Measurements from ENCODE around the gene RNF212B. TPM values are rescaled to one million over a fixed set of nuclear protein-coding genes. Genes with fewer than 3 reads are reported as not detected.
A peak's percentile ranks its signal among the peaks of the same experiment; 100 is the strongest.
"Not testable (repeated sequence)": the region's sequence is repeated elsewhere in the genome, so short reads cannot be mapped to it uniquely, and the experiment has no call there.

The RNF212B gene, protein sequence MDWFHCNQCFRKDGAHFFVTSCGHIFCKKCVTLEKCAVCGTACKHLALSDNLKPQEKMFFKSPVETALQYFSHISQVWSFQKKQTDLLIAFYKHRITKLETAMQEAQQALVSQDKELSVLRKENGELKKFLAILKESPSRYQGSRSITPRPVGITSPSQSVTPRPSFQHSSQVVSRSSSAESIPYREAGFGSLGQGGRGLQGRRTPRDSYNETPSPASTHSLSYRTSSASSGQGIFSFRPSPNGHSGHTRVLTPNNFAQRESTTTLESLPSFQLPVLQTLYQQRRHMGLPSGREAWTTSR
- not detected for total RNA-seq (2021; fragmentation: NEBNext Ultra II Directional; extraction: Animal tissue kit (Norgen Biotek cat#: 25700))
- long read RNA-seq = 0 reads

DNA sequence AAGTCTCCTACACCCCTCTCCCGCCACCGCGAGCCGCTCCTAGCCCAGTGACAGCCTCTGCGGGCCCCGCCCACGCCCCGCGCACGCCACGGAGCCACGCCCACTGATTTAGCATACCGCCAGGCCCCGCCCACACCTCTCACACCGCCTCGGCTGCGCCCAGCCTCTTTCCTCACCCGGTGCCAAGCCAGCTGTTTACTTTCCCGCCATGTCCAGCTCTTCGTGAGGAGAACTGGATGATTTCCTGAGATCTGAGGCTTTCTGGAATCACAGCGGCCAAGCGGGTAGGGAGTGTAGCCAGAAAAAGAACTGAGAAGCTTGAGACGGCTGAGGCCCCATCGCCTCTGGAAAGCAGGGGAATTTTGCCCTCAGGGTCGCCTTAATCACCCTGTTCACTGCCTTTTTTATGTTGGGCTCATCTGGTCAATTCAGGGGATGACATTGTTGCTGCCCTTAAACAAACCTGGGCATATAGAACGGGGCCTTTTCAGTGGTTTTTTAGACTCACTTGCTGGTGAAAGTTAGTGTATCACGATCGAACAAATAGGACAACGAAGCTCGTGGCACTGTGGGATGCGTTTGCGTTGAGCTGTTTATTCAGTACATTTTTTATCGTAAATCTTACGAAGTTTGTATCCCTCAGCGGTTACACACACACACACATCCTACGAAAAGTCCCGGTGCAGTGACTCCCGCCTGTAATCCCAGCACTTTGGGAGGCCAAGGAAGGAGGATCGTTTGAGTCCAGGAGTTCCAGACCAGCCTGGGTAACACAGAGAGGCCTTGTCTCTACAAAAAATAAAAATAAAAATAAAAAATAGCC is at the start of gene RNF212B:
RNF212B (plus strand) TSS at position 165 of the 823 bp plus-strand sequence. CDS start 2,410 bp downstream, outside the sequence.
- H3K27me3 Mint-ChIP-seq (ENCODE audit: insufficient read depth) = peaks cover 22% of the 10 kb centered on the region
- H3K27ac Mint-ChIP-seq = no peak within 1 kb of the TSS
- H3K4me1 Mint-ChIP-seq (ENCODE audit: low read depth) = peaks cover 7% of the 10 kb centered on the region
- no peaks in the 10 kb centered on the region for H3K9me3 Mint-ChIP-seq
- TF ChIP-seq, protein P1, sequence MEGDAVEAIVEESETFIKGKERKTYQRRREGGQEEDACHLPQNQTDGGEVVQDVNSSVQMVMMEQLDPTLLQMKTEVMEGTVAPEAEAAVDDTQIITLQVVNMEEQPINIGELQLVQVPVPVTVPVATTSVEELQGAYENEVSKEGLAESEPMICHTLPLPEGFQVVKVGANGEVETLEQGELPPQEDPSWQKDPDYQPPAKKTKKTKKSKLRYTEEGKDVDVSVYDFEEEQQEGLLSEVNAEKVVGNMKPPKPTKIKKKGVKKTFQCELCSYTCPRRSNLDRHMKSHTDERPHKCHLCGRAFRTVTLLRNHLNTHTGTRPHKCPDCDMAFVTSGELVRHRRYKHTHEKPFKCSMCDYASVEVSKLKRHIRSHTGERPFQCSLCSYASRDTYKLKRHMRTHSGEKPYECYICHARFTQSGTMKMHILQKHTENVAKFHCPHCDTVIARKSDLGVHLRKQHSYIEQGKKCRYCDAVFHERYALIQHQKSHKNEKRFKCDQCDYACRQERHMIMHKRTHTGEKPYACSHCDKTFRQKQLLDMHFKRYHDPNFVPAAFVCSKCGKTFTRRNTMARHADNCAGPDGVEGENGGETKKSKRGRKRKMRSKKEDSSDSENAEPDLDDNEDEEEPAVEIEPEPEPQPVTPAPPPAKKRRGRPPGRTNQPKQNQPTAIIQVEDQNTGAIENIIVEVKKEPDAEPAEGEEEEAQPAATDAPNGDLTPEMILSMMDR (IDR thresholded peaks at IDR 0.05) = no peak
- DNase-seq = peak; percentile 10
- H3K4me3 Mint-ChIP-seq = peak within 1 kb of the TSS; percentile 77
- no peaks in the 10 kb centered on the region for H3K36me3 Mint-ChIP-seq (ENCODE audit: low read depth)

DNA sequence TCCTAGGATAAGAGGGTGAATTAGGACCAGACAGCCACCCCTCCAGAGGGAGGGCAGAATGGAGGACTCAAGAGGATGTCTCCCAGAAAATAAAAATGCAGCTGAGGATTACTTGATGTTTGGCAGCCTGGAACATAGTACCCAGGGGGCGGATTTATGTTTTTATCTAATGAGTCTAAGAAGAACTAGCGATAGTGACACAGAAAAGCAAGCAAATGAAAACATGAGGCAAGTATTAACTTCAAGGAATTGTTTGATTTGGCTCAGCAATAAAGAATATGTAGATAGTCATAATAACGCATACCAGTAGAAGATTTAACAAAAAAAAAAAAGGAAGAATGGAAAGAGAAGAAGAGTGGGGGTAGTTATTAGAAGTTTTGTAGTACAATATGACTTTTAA is 44.3 kb upstream of the RNF212B start:
- H3K27me3 Mint-ChIP-seq (ENCODE audit: insufficient read depth) = peaks cover 13% of the 10 kb centered on the region
- no peaks in the 10 kb centered on the region; the same call in 1 of the 2 replicates for H3K9me3 Mint-ChIP-seq
- H3K4me1 Mint-ChIP-seq (ENCODE audit: low read depth) = no peaks in the 10 kb centered on the region; the same call in 1 of the 2 replicates
- H3K36me3 Mint-ChIP-seq (ENCODE audit: low read depth) = no peaks in the 10 kb centered on the region
- no peak overlapping the region for H3K27ac Mint-ChIP-seq
- TF ChIP-seq, protein P1 (IDR thresholded peaks at IDR 0.05) = no peak
- no peak overlapping the region for H3K4me3 Mint-ChIP-seq
- DNase-seq = no peak

DNA sequence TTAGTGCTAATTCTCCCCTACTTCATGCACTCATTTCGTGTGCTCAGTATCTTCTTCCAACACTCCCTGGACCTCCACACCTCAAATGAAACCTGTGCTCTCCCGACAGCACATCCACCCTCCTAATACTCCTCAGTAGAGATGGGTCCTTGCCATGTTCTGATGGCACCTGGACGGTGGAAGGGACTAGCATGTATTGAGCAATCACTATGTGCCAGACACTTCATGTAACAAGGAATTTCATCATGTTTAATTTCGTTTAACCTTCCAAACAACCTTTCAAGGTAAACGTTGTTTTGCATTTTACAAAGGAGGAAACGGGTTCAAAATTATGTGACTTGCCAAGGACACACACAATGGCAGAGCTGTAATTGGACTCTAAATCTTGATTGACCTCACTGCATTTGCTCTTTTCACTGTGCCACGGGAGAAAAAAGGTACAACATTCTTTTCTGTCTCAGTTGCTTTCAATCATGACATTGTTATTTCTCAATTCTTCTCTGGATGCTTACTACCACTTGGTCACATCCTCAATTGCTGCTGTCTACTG is 42.1 kb upstream of the RNF212B start:
- Mint-ChIP-seq H3K9me3 (no peaks in the 10 kb centered on the region; the same call in 1 of the 2 replicates), H3K4me1 (ENCODE audit: low read depth) (no peaks in the 10 kb centered on the region; the same call in 1 of the 2 replicates), H3K4me3 (no peak overlapping the region), H3K36me3 (ENCODE audit: low read depth) (no peaks in the 10 kb centered on the region), H3K27ac (no peak overlapping the region), H3K27me3 (ENCODE audit: insufficient read depth) (peaks cover 12% of the 10 kb centered on the region)
- TF ChIP-seq, protein P1 (IDR thresholded peaks at IDR 0.05) = no peak
- no peak for DNase-seq

DNA sequence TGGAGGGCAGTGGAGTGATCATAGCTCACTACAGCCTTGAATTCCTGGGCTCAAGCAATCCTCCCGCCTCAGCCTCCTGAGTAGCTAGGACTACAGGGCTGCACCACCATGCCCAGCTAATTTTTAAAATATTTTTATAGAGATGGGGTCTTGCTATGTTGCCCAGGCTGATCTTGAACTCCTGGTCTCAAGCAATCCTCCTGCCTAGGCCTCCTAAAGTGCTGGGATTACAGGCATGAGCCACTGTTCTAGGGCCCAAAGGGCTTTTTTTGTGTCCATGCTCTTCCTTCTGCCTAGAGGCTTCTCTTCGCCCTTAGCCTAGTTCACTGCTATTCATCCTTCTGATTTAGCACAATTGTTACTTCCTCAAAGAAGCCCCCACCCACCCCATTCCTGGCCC is 41.2 kb upstream of the RNF212B start:
- H3K36me3 Mint-ChIP-seq (ENCODE audit: low read depth); H3K4me3 Mint-ChIP-seq; H3K27ac Mint-ChIP-seq; H3K4me1 Mint-ChIP-seq (ENCODE audit: low read depth); DNase-seq; H3K9me3 Mint-ChIP-seq: not testable (repeated sequence)
- peaks cover 11% of the 10 kb centered on the region for H3K27me3 Mint-ChIP-seq (ENCODE audit: insufficient read depth)

DNA sequence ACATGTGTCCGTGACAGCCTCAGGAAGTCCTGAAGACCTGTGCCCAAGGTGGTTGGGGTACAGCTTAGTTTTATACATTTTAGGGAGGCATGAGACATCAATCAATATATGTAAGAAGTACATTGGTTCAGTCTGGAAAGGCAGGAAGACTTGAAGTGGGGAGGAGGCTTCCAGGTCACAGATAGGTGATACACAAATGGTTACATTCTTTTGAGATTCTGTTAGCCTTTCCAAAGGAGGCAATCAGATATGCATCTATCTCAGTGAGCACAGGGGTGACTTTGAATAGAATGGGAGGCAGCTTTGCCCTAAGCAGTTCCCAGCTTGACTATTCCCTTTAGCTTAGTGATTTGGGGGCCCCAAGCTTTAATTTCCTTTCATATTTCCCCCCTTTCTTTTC is 38.6 kb upstream of the RNF212B start:
- H3K27ac Mint-ChIP-seq; H3K9me3 Mint-ChIP-seq; H3K4me1 Mint-ChIP-seq (ENCODE audit: low read depth); H3K36me3 Mint-ChIP-seq (ENCODE audit: low read depth); H3K4me3 Mint-ChIP-seq; DNase-seq: not testable (repeated sequence)
- peaks cover 18% of the 10 kb centered on the region for H3K27me3 Mint-ChIP-seq (ENCODE audit: insufficient read depth)

DNA sequence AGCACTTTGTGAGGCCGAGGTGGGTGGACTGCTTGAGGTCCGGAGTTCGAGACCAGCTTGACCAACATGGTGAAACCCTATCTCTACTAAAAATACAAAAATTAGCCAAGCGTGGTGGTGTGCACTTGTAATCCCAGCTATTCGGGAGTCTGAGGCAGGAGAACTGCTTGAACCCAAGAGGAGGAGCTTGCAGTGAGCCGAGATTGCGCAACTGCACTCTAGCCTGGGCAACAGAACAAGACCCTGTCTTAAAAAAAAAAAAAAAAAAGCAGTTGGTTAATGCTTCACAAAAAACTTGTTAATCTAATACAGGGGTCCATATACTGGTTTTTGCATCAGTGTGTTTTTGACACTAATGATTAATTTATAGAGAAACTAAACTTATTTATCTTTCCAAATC is 35.7 kb upstream of the RNF212B start:
- H3K4me1 Mint-ChIP-seq (ENCODE audit: low read depth) = no peaks in the 10 kb centered on the region; the same call in 1 of the 2 replicates
- no peak overlapping the region for H3K27ac Mint-ChIP-seq
- TF ChIP-seq, protein P1 (IDR thresholded peaks at IDR 0.05) = no peak
- H3K36me3 Mint-ChIP-seq (ENCODE audit: low read depth) = no peaks in the 10 kb centered on the region
- no peak overlapping the region for H3K4me3 Mint-ChIP-seq
- no peaks in the 10 kb centered on the region for H3K9me3 Mint-ChIP-seq
- DNase-seq = no peak
- H3K27me3 Mint-ChIP-seq (ENCODE audit: insufficient read depth) = peaks cover 23% of the 10 kb centered on the region
